GM12872 (cell line): ENCODE results near the gene RPS2.

Experiments used
- CTCF ChIP-seq: IDR thresholded peaks from 3 replicates; pipeline ENCODE4 v1.5.1; 2011; ENCODE audit warnings: low read depth, mild to moderate bottlenecking, low read length, moderate library complexity; ENCODE audit not compliant: insufficient read depth

Gene RPS2

GRCh38 chr16:1971796-1972489 lies 7.3 kb upstream of the RPS2 start, which contains the start of gene TBL3:
TBL3 (plus strand) TSS chr16:1972053; CDS start chr16:1972165, 112 bp downstream.
- TF ChIP-seq CTCF: no peak

- TF ChIP-seq CTCF: no peak
These were observed 3.7 kb upstream of the RPS2 start for GRCh38 chr16:1968146-1968953.

- TF ChIP-seq CTCF: no peak
These were observed 1.8 kb upstream of the RPS2 start, which contains the start of gene RNF151 for GRCh38 chr16:1966460-1966859. RNF151 (plus strand) TSS chr16:1966856; CDS start chr16:1966882, 26 bp downstream.

- no peak for TF ChIP-seq CTCF
These were observed 873 bp upstream of the RPS2 start for GRCh38 chr16:1965396-1966001.

- TF ChIP-seq CTCF: peak; percentile 44; the same call in 2 of the 3 replicates
These were observed 670 bp downstream of the RPS2 start for GRCh38 chr16:1963806-1964505.

GRCh38 chr16:1961651-1962067 lies 3.0 kb downstream of the RPS2 start:
- no peak for TF ChIP-seq CTCF
